ENCODE data around the gene VPS13C.
A peak's percentile ranks its signal among the peaks of the same experiment; 100 is the strongest.

Gene VPS13C

DNA sequence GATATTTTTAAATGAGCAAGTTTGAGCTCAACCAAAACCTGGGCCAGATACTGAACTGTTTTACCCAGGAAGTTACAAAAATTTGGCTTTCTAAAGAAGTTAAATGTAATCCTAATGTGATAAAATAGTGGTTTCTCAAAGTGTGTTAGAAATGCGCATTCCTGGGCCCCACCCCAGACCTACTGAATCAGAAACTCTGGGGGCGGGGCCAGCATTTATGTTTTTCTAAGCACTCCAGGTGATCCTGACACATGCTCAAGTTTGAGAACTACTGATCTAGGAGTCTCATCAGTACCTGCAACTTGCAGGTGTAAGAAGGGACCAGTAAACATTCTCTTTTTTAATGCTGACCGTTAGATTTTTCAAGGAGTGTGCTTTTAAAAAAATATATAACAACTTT, 190.6 kb downstream of the VPS13C start:
- no peak for DNase-seq (ENCODE audit: low read depth, low spot score)

DNA sequence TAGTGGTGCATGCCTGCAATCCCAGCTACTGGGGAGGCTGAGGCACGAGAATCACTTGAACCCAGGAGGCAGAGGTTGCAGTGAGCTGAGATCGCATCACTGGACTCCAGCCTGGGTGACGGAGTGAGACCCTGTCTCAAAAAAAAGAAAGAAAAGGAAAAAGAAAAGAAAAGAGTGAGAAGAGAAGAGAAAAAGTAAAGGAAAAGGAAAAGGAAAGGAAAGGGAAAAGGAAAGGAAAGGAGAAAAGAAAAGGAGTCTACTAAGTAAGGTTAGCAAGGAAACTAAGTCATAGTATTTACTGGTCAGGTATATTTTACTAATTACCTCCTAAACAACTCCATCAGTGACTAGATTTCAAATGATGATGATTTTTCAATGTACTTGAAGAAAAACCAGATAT, 198.3 kb downstream of the VPS13C start:
- no peak for DNase-seq (ENCODE audit: low read depth, low spot score)

DNA sequence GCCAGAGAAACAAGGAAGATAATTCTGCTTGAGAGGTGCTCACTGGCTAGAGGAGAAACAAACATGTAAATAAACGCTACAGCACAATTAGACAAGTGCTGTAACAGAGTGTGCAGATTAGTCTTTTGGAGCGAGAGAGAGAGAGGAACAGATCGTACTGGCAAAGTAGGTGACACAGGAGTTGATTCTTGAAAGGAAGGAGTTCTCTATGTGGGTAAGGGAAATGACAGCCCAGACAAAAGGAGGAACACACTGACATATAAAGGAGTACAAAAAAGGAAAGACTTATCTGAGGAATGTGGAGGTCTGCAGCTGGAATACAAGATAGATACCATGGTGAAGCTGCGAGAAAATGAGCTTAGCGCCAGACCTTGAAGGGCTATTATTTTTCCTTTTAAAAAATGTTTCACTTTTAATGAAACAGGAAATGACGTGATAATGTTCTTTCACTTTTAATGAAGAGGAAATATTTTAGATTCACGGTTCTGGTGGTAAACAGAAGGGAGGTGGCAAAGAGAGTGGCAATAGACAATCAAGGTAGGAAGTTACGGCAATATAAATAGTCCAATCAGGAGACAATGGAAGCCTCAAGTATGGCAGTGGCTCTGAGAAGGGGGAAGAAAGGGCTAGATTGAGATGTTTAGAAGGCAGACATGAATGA, 202.9 kb downstream of the VPS13C start:
- no peak for DNase-seq (ENCODE audit: low read depth, low spot score)

DNA sequence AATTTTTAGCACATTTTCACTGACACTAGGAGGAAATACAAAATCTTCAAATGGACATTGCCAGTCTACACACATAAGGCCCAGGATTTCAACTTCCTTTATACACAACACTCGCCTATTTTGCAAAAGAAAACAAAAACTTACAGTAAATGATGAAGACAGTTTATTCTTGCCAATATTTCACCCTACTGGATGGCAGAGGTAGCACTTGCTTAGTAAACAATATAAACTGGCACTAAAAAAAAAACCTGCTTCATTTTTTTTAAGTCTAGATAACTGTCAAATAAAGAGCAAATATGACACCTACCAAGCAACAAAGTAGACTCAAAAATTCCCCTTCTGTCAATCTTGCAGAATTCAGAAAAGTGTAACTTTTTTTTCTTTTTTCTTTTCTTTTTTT, 204.0 kb downstream of the VPS13C start:
- no peak for DNase-seq (ENCODE audit: low read depth, low spot score)

DNA sequence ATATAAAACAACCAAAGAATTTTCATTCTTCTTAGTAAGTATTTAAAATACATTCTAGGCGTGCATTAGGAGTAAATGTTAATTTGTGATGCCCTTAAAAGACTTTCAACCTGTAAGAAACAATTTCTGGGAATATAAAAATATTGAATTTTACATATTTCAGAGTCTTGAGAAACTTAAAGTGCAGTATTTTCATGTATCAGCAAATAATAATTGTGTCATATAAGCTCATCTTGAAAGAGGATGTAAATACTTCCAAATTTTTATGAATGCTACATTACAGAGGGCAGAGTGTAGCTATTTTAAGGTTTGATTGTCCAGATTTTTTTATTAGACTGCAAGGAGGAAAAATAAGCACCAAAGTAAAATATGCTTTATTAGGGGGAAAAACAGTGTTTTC, 207.1 kb downstream of the VPS13C start:
- DNase-seq (ENCODE audit: low read depth, low spot score): no peak

DNA sequence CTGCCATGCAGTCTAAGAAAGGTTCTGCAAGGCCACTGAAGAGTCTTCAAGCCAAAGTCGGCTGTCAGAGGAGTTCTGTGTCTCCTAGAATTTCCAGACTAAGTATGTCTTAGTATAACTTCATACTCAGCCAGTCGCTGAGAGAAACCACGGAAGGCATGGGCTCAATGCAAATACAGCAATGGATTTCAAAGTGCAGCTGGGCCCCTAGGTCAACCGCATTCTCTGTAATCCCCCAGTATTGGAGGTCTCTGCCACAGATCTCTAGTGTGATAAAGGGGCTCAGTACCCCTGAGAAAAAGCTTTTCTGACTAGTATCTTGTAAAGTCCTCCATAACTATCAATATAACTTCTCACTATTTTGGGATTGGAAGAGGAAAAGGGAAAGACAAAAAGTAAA, 208.3 kb downstream of the VPS13C start:
- no peak for DNase-seq (ENCODE audit: low read depth, low spot score)

DNA sequence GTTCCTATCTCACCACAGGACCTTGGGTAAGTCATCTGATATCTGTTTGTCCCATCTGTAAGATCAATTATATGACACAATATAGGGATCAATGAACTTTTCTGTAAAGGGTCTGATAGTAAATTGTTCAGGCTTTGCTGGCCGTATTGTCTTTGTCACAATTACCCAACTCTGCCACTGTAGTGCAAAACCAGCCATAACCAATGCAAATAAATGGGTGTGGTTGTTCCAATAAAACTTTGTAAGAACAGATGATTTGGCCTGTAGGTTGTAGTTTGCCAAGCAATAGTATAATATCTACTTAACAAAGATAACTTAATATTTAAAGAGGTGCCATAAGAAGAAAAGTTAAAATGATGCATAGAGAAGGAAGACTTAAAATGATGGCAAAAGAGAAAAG, 210.8 kb downstream of the VPS13C start:
- no peak for DNase-seq (ENCODE audit: low read depth, low spot score)

DNA sequence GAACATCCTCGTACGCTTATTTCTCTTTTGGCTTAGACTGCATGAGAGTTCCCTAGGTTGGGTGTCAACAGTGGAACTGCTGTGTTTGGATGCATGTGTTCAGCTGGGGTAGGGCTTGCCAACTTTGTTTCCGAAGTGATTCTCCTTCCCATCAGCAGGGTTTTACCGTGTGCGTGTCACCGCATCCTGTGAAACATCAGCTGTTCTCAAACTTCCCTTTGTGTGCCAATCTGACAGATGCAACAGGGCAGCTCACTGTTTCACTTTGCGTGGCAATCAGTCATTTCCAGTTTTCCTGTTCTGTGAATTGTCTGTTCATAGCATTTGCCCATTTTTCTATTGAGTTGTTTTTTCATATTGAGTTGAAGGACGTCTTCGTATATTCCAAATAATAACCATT, 218.8 kb downstream of the VPS13C start:
- DNase-seq (ENCODE audit: low read depth, low spot score): no peak

DNA sequence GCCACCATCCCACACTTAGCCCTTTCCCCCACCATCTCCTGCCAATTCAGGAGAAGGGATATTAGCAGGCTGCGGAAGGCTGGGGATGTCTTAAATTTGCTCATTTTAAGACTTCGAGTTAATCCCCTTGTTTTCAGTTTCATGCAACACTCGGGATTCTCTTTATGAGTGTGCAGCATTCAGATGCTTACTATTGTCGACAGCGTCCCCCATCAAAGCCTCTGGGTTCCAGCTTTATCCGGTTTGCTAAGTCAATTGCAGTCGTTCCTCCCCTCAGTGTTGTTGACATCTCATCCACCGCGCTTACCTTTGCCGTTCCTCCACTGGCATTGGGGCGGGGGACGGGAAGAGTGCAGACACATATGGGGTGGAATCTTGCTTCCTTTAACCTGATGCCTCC, 220.2 kb downstream of the VPS13C start:
- DNase-seq (ENCODE audit: low read depth, low spot score): no peak

DNA sequence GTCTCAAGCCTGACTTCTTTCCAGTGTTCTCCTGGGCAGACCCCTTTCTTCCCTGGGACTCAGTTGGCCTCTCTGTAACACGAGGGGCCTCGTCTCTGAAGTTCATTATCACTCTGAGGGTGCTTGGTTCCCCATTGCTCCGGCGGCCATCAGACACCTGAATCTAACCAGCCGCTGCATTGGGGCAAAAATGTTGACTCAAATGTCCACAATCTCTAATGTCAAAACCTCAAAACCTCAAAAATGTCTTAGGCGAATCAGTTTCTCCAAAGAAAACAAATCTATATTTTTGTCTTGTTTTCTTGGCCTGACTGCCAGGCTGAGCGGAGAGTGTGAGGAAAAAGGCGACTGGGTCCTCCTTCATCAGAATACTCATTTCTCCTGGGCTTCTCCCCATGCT, 220.7 kb downstream of the VPS13C start:
- peak; percentile 74 for DNase-seq (ENCODE audit: low read depth, low spot score)

DNA sequence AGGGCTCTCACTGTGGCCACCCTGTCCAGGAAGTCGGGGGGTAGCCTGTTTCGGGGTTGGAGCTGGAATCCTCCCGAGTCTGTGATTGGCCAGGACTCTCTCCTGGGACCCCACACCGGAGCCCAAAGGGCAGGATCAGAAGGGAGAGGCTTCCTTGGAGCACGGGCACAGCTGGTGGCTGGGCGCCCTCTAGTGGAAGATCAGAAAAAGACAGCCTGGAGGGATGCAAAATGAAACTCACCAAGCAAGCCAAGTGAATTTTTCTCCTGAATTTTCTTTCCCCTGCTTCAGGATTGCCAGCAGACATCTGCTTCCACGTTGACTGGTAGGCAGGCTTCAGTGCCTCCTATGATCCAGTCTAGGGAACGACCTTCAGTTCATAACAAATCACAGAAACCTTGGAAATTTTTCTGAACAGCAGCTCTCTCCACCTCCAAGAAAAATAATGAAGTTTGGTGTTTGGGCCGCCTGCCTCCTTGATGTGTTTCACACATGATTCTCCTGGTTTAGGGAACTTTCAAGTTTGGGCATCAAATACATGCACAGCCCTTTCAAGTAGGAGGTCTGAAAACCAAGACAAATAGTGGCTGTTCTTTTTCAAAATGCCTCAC, 224.6 kb downstream of the VPS13C start:
- DNase-seq (ENCODE audit: low read depth, low spot score): peak; percentile 76

DNA sequence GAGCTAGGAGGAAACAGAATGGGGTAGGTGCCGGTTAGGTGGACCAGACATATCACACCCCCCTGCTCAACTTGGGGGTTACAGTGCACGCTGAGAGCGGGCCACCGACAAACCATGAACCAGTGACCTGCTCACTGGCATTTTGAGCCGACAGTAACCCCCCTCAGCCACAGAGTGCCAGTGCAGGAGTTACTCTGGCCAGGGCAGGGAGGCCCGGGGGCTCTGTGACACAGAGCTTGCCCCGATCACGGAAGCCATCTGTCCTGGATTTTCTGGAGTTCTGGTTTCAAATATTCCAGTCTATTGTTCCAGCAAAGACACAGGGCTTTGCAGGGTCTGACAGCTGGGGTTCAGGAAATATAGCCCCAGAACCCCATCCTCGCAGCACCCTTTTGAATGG, 225.2 kb downstream of the VPS13C start:
- DNase-seq (ENCODE audit: low read depth, low spot score): no peak

DNA sequence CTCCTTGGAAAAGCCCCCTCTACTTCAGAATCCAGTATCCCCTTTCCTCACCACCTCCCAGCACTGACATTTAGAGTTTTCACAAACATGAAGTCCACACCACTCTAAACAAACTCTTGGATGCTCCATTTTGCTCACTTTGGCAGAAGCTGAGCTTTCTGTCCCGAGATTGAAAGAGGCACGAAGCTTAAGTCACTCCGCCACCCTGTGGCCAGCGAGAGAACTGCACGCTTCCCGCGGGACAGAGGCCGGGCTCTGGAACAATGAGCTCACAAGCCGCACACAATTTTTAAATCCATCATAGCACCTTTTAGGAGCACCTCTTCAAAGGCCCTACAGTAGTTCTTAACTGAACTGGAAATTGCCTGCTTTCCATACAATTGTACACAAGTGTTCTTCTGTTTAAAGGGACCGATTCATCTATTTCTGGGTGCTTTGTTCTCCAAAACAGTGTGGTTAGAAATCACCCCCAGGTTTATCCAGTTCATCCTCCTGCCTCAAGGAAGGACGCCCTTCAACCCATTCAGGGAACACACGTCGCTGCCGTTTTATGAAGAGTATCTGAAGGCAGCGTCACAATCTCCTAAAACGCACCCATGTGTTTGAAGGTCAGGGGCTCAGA, 226.1 kb downstream of the VPS13C start:
- peak; percentile 90 for DNase-seq (ENCODE audit: low read depth, low spot score)

DNA sequence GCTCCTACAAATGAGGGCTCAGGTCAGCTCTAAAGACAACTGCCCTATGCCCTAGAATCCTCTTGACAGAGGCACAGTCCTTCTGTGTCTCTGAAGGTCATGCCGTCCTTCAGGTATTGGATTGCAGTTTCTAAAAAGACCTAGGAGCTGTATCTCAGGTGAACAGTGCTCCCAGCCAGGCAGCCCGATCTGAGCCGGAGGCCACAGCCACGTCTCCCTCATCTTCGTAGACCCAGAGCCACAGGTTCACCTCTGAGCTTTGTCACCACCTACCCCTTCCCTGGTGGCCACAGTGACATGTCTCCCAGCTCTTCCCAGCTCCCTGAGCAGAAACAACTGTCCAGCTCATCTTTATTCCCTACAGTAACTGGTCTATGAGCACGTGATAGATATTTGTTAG, 228.0 kb downstream of the VPS13C start:
- no peak for DNase-seq (ENCODE audit: low read depth, low spot score)

DNA sequence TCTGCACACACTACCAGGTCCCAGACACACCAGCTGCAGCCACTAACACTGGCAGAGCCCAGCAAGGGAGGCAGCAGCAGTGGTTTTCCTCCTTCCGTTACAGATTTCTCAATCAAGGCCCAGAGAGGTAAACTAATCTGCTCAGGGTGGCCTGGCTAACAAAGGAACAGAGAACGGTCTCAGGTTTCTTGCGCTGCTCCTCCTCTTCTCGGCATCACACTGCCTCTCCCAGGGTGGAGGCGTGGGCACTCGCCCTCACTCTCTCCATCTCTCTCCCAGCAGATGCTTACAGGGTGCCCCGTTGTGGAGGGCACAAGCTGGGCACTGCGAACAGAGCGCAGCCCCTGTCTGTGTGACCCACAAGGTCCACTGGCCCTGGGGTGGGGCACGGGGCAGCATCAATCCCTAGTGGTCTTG, 228.7 kb downstream of the VPS13C start:
- DNase-seq (ENCODE audit: low read depth, low spot score): peak; percentile 7

DNA sequence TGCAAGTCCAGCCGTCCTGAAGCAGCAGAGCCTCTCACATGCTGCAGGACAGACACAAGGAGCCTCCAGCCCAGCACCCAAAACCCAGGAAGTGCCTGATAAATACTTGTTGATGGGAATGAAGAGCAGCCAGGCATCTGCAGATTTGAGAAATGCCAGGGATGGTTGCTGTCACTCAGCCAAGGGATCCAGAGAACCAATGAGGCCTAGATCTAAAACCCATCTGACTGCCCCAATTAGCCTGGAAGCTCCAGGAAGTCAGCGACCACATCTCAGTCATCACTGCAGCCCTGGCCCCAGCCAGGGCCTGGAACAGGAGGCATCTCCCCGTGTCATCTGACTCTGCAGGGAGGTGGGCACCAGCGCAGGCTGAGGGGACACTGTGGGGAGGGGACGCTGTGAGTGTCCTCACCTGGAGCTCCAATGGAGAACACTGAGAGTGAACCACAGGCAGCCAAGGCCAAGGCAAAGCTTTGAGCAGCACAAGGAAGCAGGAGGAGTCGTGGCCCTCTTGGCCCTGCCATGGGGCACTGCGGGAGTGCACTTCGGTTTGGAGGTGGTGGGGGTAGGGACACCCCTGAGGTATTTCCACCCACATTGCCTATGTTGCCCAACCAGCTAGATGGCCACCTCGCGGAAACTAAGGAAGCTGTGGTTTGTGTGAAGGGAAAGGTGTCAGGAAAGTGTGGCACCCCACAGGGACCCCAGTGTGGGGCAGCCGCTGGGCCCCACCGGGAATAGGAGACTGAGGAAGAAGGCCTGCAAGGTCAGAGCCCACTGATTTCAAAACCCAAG, 229.5 kb downstream of the VPS13C start:
- no peak for DNase-seq (ENCODE audit: low read depth, low spot score)

DNA sequence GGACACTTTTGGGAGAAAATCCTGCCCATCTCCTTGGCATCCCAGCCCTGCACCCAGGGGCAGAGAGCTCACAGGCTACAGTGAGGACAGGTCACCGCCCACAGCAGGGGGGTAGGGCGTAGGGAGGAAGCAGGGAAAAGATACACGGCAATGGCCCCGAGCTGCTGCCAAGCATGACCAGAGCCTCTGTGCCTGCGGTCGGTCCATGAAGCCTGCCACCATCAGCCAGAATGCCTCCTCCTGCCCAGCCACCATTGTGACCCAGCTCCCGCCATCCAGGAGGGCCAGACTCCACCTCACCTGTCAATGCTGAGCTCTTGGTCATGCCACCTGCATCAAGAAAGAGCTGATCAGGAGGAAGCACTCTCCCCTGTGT, 230.7 kb downstream of the VPS13C start:
- no peak for DNase-seq (ENCODE audit: low read depth, low spot score)

DNA sequence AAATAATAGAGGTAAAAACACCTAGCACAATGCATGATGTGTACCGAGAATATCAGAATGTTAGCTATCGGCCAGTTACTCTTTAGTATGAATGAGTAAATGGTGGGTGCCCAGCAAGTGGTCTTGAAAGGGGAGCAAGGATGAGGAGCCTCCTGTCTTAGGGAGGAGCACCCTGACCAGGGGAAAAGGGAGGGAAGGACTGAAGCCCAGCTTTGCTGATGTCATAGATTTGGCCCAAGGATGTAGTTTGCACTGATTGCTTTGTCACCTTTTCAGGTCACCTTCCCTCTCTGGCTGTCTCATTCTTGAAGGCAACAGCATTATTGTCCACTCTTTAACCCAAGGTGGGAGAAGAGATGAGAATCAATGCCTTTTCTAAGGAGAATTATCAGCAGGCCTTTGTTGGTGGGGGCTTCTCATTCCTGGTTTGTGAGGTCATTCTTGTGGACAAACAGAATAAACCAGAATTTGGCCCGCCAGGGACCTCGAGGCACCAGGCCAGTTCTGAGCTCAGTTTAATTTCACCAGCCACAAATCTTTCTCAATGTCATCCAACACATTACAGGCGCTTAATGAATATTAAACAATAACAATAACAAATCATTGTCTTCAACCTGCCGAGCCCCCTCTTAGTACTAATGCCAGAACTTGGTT, 231.3 kb downstream of the VPS13C start:
- DNase-seq (ENCODE audit: low read depth, low spot score): peak; percentile 58

DNA sequence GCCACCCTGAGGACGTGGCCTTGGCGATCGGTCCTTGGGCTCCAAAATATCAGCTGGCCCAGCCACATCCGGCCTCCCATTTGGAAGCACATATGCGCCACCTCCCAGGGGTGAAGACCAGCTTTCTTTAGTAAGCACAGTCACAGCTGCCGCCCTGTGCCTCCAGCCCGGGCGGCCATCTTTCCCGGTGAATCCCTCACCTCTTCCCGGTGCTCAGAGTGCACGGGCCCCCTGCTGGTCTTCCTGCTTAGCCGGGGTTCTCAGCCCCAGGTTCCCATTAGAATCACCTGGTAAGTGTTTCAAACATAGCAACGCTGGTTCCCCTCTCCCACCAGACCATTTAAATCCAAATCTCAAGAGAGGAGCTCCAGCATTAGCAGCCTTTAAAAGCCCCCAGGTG, 232.2 kb downstream of the VPS13C start:
- DNase-seq (ENCODE audit: low read depth, low spot score): no peak

DNA sequence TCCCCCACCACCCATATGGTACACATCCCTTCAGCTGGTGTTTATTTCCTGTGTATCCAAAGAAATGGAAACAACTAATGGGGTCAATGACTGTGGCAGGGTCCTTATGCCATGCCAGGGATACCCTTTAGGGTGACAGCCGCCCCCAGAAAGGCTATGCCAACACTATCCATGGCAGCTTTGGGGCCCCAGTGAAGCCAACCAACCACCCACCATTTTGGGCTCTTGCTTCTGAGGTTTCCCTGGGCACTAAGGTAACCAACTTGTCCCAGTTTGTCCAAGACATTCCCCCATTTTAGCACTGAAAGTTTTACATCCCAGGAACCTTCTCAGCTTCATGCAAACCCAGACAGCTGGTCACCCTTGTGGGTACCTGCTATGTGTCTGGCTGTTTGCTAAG, 233.1 kb downstream of the VPS13C start:
- DNase-seq (ENCODE audit: low read depth, low spot score): no peak

DNA sequence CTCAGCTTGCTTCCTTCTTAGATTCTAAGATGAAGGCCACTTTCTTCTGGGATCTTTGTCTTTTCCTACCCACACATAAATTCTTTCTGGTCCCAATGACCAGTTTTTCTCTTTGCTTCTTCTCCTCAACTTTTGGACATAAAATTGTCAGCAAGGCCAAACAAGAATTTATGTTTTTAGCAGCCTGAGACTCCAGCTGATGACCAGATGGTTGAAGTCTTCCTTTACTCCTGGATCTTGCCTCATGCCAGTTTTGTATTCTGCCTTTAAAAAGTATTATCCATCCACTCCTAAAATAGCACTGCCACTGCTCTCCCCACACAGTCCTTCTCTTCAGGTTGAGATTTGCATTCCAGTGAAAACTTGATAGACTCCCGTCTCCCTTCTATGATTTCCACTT, 236.0 kb downstream of the VPS13C start:
- DNase-seq (ENCODE audit: low read depth, low spot score): no peak

DNA sequence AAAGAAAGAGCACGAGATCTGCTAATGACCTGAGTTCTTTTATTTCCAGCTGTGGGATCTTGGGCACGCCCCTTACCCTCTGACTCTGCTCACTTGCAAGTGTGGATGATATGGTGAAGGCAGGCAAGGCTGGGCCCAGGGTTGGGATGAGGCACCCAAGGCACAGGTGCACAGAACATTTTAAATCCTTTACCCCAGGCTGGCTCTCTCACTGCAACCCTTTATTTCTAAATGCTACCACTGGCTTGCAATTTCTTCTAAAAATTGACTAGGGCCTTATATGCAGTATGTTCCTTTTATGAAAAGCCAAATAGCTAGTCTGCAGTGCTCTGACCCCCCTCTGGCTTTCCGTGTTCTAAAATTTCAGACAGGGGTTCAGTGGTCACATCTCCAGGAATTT, 237.7 kb downstream of the VPS13C start:
- no peak for DNase-seq (ENCODE audit: low read depth, low spot score)
